ENCODE results near the gene GRIP2.

GRIP2 gene

GRCh38 chr3:14561051-14561960 is 21.2 kb upstream of the GRIP2 start:
- Histone ChIP-seq H3K4me3 (ENCODE audit: extremely low read depth, insufficient read depth, low read length, poor library complexity, severe bottlenecking) (no peak overlapping the region), H3K9me3 (ENCODE audit: control insufficient read depth, low read length) (no peaks in the 10 kb centered on the region), H3K36me3 (ENCODE audit: control insufficient read depth, insufficient read depth, low read length) (no peaks in the 10 kb centered on the region), H3K27ac (ENCODE audit: low read depth, low read length, severe bottlenecking) (no peak overlapping the region), H3K4me1 (ENCODE audit: control insufficient read depth, insufficient read depth, low read length, poor library complexity, severe bottlenecking) (peaks cover 23% of the 10 kb centered on the region)
- WGBS, 2 experiments (ENCODE audit: insufficient coverage in 2 of 2) = 77 to 83% methylated on average over 4 to 5 of the region's 8 CpGs

- Histone ChIP-seq H3K4me1 (ENCODE audit: control insufficient read depth, insufficient read depth, low read length, poor library complexity, severe bottlenecking) (peaks cover 34% of the 10 kb centered on the region), H3K4me3 (ENCODE audit: extremely low read depth, insufficient read depth, low read length, poor library complexity, severe bottlenecking) (no peak overlapping the region), H3K9me3 (ENCODE audit: control insufficient read depth, low read length) (no peaks in the 10 kb centered on the region), H3K27ac (ENCODE audit: low read depth, low read length, severe bottlenecking) (no peak overlapping the region), H3K36me3 (ENCODE audit: control insufficient read depth, insufficient read depth, low read length) (no peaks in the 10 kb centered on the region)
- WGBS, 2 experiments (ENCODE audit: insufficient coverage in 2 of 2) = 83 to 100% methylated on average over 1 of the region's 4 CpGs
Measured at GRCh38 chr3:14560110-14560509, 20.0 kb upstream of the GRIP2 start.

GRCh38 chr3:14558029-14558428 is 17.9 kb upstream of the GRIP2 start:
- Histone ChIP-seq H3K4me3 (ENCODE audit: extremely low read depth, insufficient read depth, low read length, poor library complexity, severe bottlenecking) (no peak overlapping the region), H3K4me1 (ENCODE audit: control insufficient read depth, insufficient read depth, low read length, poor library complexity, severe bottlenecking) (peaks cover 29% of the 10 kb centered on the region), H3K36me3 (ENCODE audit: control insufficient read depth, insufficient read depth, low read length) (no peaks in the 10 kb centered on the region), H3K9me3 (ENCODE audit: control insufficient read depth, low read length) (no peaks in the 10 kb centered on the region), H3K27ac (ENCODE audit: low read depth, low read length, severe bottlenecking) (no peak overlapping the region)
- WGBS, 2 experiments (ENCODE audit: insufficient coverage in 2 of 2) = 93 to 95% methylated on average over 7 to 9 of the region's 9 CpGs

- no peaks in the 10 kb centered on the region for H3K9me3 ChIP-seq (ENCODE audit: control insufficient read depth, low read length)
- no peak overlapping the region for H3K4me3 ChIP-seq (ENCODE audit: extremely low read depth, insufficient read depth, low read length, poor library complexity, severe bottlenecking)
- peaks cover 14% of the 10 kb centered on the region for H3K4me1 ChIP-seq (ENCODE audit: control insufficient read depth, insufficient read depth, low read length, poor library complexity, severe bottlenecking)
- 82 to 94% methylated on average over 20 to 22 of the region's 22 CpGs for WGBS, 2 experiments (ENCODE audit: insufficient coverage in 2 of 2)
- H3K36me3 ChIP-seq (ENCODE audit: control insufficient read depth, insufficient read depth, low read length) = no peaks in the 10 kb centered on the region
- H3K27ac ChIP-seq (ENCODE audit: low read depth, low read length, severe bottlenecking) = no peak overlapping the region
Measured at GRCh38 chr3:14555835-14556234, 15.7 kb upstream of the GRIP2 start.

- 100% methylated on average over 1 of the region's 3 CpGs for WGBS, 2 experiments (ENCODE audit: insufficient coverage in 2 of 2)
- Histone ChIP-seq H3K9me3 (ENCODE audit: control insufficient read depth, low read length) (no peaks in the 10 kb centered on the region), H3K27ac (ENCODE audit: low read depth, low read length, severe bottlenecking) (no peak overlapping the region), H3K4me1 (ENCODE audit: control insufficient read depth, insufficient read depth, low read length, poor library complexity, severe bottlenecking) (peaks cover 11% of the 10 kb centered on the region), H3K4me3 (ENCODE audit: extremely low read depth, insufficient read depth, low read length, poor library complexity, severe bottlenecking) (no peak overlapping the region), H3K36me3 (ENCODE audit: control insufficient read depth, insufficient read depth, low read length) (no peaks in the 10 kb centered on the region)
Measured at GRCh38 chr3:14554715-14555114, 14.6 kb upstream of the GRIP2 start.

- no peak overlapping the region for H3K27ac ChIP-seq (ENCODE audit: low read depth, low read length, severe bottlenecking)
- peaks cover 11% of the 10 kb centered on the region for H3K4me1 ChIP-seq (ENCODE audit: control insufficient read depth, insufficient read depth, low read length, poor library complexity, severe bottlenecking)
- no peaks in the 10 kb centered on the region for H3K36me3 ChIP-seq (ENCODE audit: control insufficient read depth, insufficient read depth, low read length)
- H3K4me3 ChIP-seq (ENCODE audit: extremely low read depth, insufficient read depth, low read length, poor library complexity, severe bottlenecking) = no peak overlapping the region
- WGBS, 2 experiments (ENCODE audit: insufficient coverage in 2 of 2) = 88 to 93% methylated on average over 4 to 5 of the region's 5 CpGs
- H3K9me3 ChIP-seq (ENCODE audit: control insufficient read depth, low read length) = no peaks in the 10 kb centered on the region
Measured at GRCh38 chr3:14553871-14554270, 13.7 kb upstream of the GRIP2 start.

GRCh38 chr3:14552717-14553116 is 12.6 kb upstream of the GRIP2 start:
- WGBS, 2 experiments (ENCODE audit: insufficient coverage in 2 of 2) = 89 to 93% methylated on average over 3 to 4 of the region's 4 CpGs
- H3K4me1 ChIP-seq (ENCODE audit: control insufficient read depth, insufficient read depth, low read length, poor library complexity, severe bottlenecking) = peaks cover 11% of the 10 kb centered on the region

GRCh38 chr3:14552041-14552648 is 12.0 kb upstream of the GRIP2 start:
- Histone ChIP-seq H3K4me1 (ENCODE audit: control insufficient read depth, insufficient read depth, low read length, poor library complexity, severe bottlenecking) (peaks cover 11% of the 10 kb centered on the region), H3K27ac (ENCODE audit: low read depth, low read length, severe bottlenecking) (no peak overlapping the region), H3K9me3 (ENCODE audit: control insufficient read depth, low read length) (no peaks in the 10 kb centered on the region), H3K4me3 (ENCODE audit: extremely low read depth, insufficient read depth, low read length, poor library complexity, severe bottlenecking) (no peak overlapping the region), H3K36me3 (ENCODE audit: control insufficient read depth, insufficient read depth, low read length) (no peaks in the 10 kb centered on the region)
- 93 to 96% methylated on average over 7 to 8 of the region's 8 CpGs for WGBS, 2 experiments (ENCODE audit: insufficient coverage in 2 of 2)

More at GRCh38 chr3:14552717-14553116, 12.6 kb upstream of the GRIP2 start:
- no peak overlapping the region for H3K27ac ChIP-seq (ENCODE audit: low read depth, low read length, severe bottlenecking)
- H3K4me3 ChIP-seq (ENCODE audit: extremely low read depth, insufficient read depth, low read length, poor library complexity, severe bottlenecking) = no peak overlapping the region
- no peaks in the 10 kb centered on the region for H3K36me3 ChIP-seq (ENCODE audit: control insufficient read depth, insufficient read depth, low read length)
- no peaks in the 10 kb centered on the region for H3K9me3 ChIP-seq (ENCODE audit: control insufficient read depth, low read length)

- H3K4me3 ChIP-seq (ENCODE audit: extremely low read depth, insufficient read depth, low read length, poor library complexity, severe bottlenecking) = no peak overlapping the region
- no peak overlapping the region for H3K27ac ChIP-seq (ENCODE audit: low read depth, low read length, severe bottlenecking)
- H3K36me3 ChIP-seq (ENCODE audit: control insufficient read depth, insufficient read depth, low read length) = no peaks in the 10 kb centered on the region
- 79 to 82% methylated on average over 20 of the region's 24 CpGs for WGBS, 2 experiments (ENCODE audit: insufficient coverage in 2 of 2)
- H3K9me3 ChIP-seq (ENCODE audit: control insufficient read depth, low read length) = no peaks in the 10 kb centered on the region
- H3K4me1 ChIP-seq (ENCODE audit: control insufficient read depth, insufficient read depth, low read length, poor library complexity, severe bottlenecking) = peaks cover 8% of the 10 kb centered on the region
Measured at GRCh38 chr3:14550651-14551611, 10.8 kb upstream of the GRIP2 start.

- H3K4me1 ChIP-seq (ENCODE audit: control insufficient read depth, insufficient read depth, low read length, poor library complexity, severe bottlenecking) = peaks cover under 1% of the 10 kb centered on the region
- no peaks in the 10 kb centered on the region for H3K36me3 ChIP-seq (ENCODE audit: control insufficient read depth, insufficient read depth, low read length)
- no peaks in the 10 kb centered on the region for H3K9me3 ChIP-seq (ENCODE audit: control insufficient read depth, low read length)
- no peak overlapping the region for H3K4me3 ChIP-seq (ENCODE audit: extremely low read depth, insufficient read depth, low read length, poor library complexity, severe bottlenecking)
- 90 to 100% methylated on average over 2 of the region's 6 CpGs for WGBS, 2 experiments (ENCODE audit: insufficient coverage in 2 of 2)
- no peak overlapping the region for H3K27ac ChIP-seq (ENCODE audit: low read depth, low read length, severe bottlenecking)
Measured at GRCh38 chr3:14550181-14550580, 10.0 kb upstream of the GRIP2 start.

Data from mesodermal cell (in vitro differentiated cells).